ENCODE measurements around the gene XK. TPM values are rescaled to one million over a fixed set of nuclear protein-coding genes. Genes with fewer than 3 reads are reported as not detected.

The XK gene
- total RNA-seq, 1 donor: 0.09 TPM

DNA sequence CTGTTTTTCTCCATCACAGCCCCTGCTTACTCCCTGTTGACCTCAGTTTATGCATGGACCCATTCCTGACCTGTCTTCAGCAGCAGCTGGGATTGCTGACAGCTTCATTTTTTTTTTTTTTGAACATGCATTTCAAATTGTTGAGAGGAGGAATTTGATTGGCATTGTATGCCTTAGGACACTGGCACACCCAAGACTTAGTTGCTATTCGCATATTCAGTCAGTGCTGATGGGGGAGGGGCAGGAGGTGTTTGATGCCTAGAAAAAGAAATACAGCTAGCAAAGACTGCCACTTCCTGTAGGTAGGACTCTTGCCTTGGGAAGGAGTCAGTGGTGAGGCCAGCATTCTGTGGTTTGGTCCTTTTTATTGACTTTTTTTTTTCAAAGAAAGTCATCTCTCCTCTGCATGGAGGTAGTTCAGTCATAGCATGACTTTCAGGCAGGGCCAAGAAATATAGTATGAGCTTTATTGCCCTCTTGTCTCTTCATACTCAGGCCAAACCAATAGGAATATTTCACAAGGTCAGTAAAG lies 33.6 kb upstream of the XK start:
- TF ChIP-seq, protein P1, sequence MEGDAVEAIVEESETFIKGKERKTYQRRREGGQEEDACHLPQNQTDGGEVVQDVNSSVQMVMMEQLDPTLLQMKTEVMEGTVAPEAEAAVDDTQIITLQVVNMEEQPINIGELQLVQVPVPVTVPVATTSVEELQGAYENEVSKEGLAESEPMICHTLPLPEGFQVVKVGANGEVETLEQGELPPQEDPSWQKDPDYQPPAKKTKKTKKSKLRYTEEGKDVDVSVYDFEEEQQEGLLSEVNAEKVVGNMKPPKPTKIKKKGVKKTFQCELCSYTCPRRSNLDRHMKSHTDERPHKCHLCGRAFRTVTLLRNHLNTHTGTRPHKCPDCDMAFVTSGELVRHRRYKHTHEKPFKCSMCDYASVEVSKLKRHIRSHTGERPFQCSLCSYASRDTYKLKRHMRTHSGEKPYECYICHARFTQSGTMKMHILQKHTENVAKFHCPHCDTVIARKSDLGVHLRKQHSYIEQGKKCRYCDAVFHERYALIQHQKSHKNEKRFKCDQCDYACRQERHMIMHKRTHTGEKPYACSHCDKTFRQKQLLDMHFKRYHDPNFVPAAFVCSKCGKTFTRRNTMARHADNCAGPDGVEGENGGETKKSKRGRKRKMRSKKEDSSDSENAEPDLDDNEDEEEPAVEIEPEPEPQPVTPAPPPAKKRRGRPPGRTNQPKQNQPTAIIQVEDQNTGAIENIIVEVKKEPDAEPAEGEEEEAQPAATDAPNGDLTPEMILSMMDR (IDR thresholded peaks at IDR 0.05; ENCODE audit: insufficient read depth, low read length): no peak
- DNase-seq (ENCODE audit: low read depth): no peak
- H3K4me3 ChIP-seq (ENCODE audit: low read depth, low read length): no peak overlapping the region

DNA sequence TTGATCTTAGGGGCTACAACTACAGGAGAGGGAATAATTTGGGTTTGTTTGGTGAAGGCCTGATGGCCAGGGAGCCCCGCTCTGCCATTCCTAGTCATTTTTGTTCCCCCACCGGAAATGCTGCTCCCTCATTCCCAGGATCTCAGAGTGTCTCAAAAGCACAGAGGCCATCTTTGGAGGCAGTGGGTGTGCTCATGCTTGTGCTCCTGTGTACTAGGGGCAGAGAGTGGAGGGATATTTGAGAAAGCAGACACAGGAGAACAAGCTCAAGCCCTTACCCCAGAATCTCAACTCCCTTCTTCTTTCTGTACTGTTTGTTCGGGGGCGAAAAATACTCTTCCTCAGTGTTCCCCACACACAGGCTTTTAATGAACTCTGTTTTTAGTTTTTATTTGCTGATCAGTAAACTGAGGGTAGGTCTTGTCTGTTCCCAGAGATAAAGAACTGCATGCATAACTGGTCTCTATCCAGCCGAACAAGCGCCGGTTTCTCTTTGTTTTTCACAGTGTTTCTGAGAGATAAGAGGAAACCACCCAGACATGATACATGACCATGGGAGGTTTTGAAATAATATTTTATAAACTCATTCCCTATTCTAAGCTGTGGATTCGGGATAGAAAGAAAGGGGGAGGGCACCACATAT lies 32.9 kb upstream of the XK start:
- DNase-seq (ENCODE audit: low read depth): no peak
- H3K4me3 ChIP-seq (ENCODE audit: low read depth, low read length): no peak overlapping the region
- TF ChIP-seq, protein P1 (IDR thresholded peaks at IDR 0.05; ENCODE audit: insufficient read depth, low read length): no peak

DNA sequence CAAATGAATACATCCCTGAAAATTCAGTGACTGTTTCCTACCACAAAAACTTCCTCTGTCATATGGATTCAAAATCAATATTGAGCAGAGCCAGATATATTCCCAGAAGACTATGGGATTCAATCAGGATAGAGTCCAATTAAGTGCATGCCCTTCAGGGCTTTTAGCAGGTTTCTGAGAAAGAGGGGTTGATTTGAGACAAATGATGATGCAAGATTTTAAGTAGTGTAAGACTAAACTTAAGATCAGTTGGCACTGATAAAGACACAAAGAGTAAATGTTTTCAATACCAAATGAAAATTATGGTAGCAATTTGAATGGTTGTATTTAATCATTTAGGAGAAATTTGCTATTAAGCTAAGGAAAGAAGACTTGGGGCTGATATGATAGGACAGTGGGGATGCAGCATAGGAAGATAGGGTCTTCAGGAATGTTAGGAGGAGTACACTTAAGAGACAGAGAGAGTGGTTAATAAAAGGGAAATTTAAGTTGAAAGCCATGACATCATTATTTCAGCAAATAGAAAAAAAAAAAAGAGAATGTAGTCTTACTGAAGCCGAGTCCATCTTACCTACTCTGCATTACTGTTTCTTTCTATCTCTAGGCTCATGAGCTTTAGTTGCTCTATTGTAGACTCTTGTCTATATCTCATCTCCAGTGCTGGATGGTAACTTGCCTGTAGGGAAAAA lies 32.0 kb upstream of the XK start:
- TF ChIP-seq, protein P1 (IDR thresholded peaks at IDR 0.05; ENCODE audit: insufficient read depth, low read length): no peak
- no peak overlapping the region for H3K4me3 ChIP-seq (ENCODE audit: low read depth, low read length)
- DNase-seq (ENCODE audit: low read depth): no peak

DNA sequence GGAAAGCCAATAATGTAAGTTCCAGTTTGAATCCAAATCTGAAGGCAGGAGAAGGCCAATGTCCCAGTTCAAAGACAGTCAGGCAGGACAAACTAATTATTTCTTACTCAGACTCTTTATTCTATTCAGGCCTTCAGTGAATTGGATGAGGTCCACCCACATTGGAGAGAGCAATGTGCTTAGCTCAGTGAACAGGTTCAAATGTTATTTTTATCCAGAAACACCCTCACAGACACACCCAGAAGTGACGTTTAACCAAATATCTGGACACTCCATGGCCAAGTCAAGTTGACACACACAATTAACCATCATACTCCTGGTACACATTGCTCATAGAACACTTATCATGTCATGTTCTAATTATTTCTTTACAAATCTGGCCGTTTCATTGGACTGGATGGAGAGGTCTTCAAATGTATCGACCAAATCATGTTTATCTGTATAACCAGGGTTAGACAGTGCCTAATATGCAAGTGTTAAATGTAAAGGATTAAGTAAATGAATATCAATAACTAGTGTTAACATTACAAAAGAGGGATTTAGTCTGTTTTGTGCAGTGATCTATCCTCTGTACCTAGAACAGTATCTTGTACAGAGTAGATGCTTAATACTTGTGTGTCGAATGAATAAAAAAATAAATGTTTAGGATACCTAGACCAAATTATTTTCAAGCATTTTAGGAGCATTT lies 27.1 kb upstream of the XK start:
- DNase-seq (ENCODE audit: low read depth): no peak
- TF ChIP-seq, protein P1 (IDR thresholded peaks at IDR 0.05; ENCODE audit: insufficient read depth, low read length): no peak

DNA sequence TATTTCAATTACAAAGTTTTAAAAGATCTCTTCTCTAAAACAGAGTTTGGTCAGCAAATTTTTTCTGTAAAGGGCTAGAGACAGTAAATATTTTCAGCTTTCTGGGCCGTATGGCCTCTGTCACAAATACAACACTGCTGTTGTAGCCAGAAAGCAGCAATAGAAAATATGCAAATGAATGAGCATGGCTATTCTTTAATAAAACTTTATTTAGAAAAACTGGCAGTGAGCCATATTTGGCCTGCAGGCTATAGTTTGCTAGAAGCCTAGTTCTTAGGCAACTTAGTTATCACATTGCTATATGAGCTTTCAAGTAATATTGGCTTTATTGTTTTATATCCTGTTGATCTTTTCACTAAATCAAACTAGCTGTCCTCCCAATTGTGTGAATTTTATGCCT lies 26.5 kb upstream of the XK start:
- TF ChIP-seq, protein P1 (IDR thresholded peaks at IDR 0.05; ENCODE audit: insufficient read depth, low read length): no peak
- no peak overlapping the region for H3K4me3 ChIP-seq (ENCODE audit: low read depth, low read length)
- DNase-seq (ENCODE audit: low read depth): no peak

More for the DNA sequence above, 27.1 kb upstream of the XK start:
- H3K4me3 ChIP-seq (ENCODE audit: low read depth, low read length): no peak overlapping the region

DNA sequence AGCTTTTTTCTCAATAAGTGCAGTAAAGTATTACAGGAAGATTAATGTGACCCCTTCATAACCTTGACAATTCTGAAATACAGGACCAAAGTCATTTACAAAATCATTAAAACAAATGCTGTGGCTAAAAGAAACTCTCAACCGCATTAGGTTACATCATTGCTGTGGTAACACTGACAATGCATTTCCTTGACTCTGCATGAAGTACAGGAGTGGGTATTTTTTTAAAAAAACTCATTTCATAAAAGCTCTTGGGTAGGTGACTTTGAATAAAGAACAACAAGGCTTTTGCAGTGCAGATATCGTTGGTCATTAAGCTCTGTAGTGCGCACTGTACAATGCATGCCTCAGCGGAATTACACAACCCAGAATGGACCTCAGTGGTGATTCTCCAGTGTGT lies 23.4 kb upstream of the XK start:
- no peak overlapping the region for H3K4me3 ChIP-seq (ENCODE audit: low read depth, low read length)
- no peak for DNase-seq (ENCODE audit: low read depth)
- TF ChIP-seq, protein P1 (IDR thresholded peaks at IDR 0.05; ENCODE audit: insufficient read depth, low read length): no peak
